ENCODE measurements around the gene SLFNL1.

SLFNL1 gene

DNA sequence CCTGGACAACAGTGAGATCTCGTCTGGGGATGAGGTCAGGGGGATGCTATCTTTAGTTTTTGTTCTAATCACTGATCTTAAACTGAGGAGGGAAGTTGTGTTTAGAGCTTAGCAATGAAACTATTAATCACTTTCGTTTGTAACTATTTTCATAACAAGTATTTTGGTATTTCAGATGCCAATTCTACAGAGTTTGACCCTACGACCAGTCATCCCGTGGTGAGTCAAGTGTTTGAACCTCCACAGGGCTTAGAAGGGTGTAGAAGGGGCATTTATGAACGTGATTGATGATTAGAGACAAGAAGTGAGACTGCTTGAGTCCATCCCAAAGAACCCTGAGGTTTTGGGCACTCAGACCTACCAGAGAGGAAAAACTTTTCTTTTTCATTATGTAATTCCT is 15.6 kb downstream of the SLFNL1 start:
- TF ChIP-seq, protein P1, sequence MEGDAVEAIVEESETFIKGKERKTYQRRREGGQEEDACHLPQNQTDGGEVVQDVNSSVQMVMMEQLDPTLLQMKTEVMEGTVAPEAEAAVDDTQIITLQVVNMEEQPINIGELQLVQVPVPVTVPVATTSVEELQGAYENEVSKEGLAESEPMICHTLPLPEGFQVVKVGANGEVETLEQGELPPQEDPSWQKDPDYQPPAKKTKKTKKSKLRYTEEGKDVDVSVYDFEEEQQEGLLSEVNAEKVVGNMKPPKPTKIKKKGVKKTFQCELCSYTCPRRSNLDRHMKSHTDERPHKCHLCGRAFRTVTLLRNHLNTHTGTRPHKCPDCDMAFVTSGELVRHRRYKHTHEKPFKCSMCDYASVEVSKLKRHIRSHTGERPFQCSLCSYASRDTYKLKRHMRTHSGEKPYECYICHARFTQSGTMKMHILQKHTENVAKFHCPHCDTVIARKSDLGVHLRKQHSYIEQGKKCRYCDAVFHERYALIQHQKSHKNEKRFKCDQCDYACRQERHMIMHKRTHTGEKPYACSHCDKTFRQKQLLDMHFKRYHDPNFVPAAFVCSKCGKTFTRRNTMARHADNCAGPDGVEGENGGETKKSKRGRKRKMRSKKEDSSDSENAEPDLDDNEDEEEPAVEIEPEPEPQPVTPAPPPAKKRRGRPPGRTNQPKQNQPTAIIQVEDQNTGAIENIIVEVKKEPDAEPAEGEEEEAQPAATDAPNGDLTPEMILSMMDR (conservative IDR thresholded peaks at IDR 0.05; ENCODE audit: low read length), result no peak
- no peak overlapping the region for H3K4me3 ChIP-seq (ENCODE audit: low read length)
- DNase-seq (ENCODE audit: low read depth), result no peak

DNA sequence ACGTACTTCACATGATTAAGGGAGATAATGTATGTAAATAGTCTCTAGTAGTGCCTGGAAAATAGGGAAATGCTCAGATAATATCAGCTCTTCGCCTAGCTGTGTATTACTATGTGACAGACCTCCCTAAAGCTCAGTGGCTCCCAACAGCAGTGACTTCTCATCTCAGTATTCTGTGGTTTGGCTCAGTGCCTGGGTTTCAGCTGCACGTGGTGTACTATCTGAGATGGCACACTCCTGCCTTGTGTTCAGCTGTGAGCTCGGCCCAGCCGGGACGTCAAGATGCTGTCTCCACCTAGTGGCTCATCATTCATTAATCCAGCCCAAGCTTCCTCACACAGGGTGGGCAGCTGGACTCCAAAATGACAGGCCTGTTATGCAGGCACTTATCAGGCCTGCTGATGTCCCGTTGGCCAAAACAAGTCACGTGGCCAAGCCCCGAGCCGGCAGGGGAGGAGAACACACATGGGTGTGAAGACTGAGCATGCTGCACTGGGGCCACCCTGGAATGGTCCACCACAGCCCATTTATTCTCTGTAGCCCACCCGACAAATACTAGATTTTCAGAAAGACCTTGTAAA is 17.8 kb downstream of the SLFNL1 start:
- TF ChIP-seq, protein P1 (conservative IDR thresholded peaks at IDR 0.05; ENCODE audit: low read length), result peak; percentile 73
- no peak overlapping the region for H3K4me3 ChIP-seq (ENCODE audit: low read length)
- peak; percentile 99 for DNase-seq (ENCODE audit: low read depth)

DNA sequence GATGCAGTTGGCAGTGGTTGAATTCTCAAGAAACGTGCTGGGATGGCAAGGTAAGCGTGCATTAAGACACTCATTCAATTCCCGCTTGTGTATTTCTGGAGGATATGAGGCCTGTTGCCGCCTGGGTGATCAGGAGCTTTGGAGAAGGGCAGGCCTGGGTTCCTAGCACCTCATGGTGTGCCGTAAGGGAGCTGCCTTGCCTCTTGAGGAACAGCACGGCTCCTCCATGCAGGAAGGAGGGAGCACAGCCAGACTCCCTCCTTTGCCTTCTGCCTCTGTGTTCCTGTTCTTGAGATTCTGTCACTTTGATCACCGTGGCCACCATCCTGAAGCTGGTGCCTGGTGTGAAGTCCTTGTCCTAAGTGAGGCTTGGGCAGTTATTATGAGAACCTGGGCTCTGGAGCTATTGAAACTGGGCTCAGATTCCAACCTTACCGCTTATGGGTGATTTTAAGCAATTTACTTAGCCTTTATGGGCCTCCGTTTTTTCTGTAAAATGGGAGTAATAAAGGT is 18.3 kb downstream of the SLFNL1 start:
- TF ChIP-seq, protein P1 (conservative IDR thresholded peaks at IDR 0.05; ENCODE audit: low read length), result no peak
- no peak for DNase-seq (ENCODE audit: low read depth)
- no peak overlapping the region for H3K4me3 ChIP-seq (ENCODE audit: low read length)

DNA sequence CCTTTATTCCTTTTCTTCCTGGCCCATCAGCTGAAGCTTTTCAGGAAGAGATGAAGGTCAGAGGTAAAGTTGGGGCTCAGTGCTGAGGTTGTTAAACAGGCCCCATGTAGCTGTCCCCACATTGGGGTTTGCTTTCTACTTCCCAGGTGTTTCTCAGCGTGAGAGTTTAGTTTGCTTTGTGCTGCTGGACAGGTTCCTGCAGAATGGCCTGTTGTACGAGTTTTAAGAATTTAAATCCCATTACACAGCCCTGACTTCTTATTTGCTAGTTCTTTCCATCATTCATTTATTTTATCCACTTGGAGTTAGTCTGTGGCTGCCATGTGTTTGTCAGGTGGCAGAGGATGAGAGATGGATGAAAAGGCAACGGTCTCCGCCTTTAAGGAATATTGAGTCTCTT is 22.9 kb downstream of the SLFNL1 start:
- TF ChIP-seq, protein P1 (conservative IDR thresholded peaks at IDR 0.05; ENCODE audit: low read length), result no peak
- no peak overlapping the region for H3K4me3 ChIP-seq (ENCODE audit: low read length)
- no peak for DNase-seq (ENCODE audit: low read depth)

DNA sequence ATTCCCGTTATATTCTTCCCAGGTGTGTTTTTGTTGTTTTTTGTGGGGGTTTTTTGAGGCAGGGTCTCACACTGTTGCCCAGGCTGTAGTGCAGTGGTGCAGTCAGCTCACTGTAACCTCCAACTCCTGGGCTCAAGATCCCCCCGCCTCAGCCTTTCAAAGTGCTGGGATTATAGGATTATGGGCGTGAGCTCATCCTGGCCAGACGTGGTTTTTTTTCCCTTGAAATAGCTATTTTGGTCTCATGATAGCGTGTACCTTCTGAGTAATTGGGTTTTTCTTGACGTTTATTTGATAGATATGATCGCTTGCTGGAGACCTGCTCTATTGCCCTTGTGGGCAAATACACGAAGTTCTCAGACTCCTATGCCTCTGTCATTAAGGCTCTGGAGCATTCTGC is 24.4 kb downstream of the SLFNL1 start:
- no peak overlapping the region for H3K4me3 ChIP-seq (ENCODE audit: low read length)
- no peak for DNase-seq (ENCODE audit: low read depth)
- TF ChIP-seq, protein P1 (conservative IDR thresholded peaks at IDR 0.05; ENCODE audit: low read length), result no peak

DNA sequence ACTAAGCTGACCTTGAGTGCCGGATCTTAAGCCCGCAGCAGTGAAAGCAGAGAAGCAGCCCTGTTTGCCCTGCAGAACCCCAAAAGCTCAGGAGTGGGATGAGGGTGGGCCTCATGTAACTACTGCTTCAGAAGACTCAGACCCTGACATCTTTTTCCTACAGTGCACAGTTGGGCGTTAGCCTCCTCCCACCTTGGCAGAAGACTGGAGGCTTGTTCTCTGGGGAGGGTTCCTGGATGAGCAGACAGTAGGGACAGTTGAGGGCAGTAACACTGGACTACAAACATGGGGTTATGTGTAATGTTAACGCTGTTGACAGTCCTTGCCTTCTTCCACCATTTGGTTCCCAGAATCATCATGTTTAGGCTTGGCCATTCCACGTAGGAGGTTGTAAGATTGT is 32.5 kb downstream of the SLFNL1 start:
- TF ChIP-seq, protein P1 (conservative IDR thresholded peaks at IDR 0.05; ENCODE audit: low read length), result no peak
- no peak for DNase-seq (ENCODE audit: low read depth)
- H3K4me3 ChIP-seq (ENCODE audit: low read length), result no peak overlapping the region

DNA sequence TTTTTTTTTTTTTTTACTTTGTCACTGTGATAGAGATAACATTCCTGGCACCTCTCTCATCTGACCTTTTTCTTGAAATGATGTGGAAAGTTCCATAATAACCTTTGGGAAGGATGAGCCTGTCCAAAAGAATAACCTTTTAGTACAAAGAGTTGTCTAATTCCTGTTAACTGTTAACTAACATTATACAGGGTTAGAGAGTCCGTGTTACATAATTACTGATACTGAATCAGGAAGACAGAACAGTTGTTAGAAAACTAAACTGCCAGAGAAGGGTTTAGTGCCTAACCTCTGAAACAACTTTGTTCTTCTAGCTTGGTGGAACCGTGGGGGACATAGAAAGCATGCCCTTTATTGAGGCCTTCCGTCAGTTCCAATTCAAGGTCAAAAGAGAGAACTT is 33.2 kb downstream of the SLFNL1 start:
- TF ChIP-seq, protein P1 (conservative IDR thresholded peaks at IDR 0.05; ENCODE audit: low read length), result no peak
- DNase-seq (ENCODE audit: low read depth), result no peak
- no peak overlapping the region for H3K4me3 ChIP-seq (ENCODE audit: low read length)

Data from AG10803 (cell line).